Germinal center (tissue), 1 donor: ENCODE measurements around the gene TOM1L2.
"Not testable (repeated sequence)": the region's sequence is repeated elsewhere in the genome, so short reads cannot be mapped to it uniquely, and the experiment has no call there.

Experiments
- DNase-seq: peaks from one replicate; pipeline ENCODE4 v3.0.0; 2012; ENCODE audit warnings: mixed read lengths, low spot score

Gene TOM1L2

GRCh38 chr17:17942846-17943245 is 29.4 kb downstream of the TOM1L2 start:
- DNase-seq, result no peak

DNA sequence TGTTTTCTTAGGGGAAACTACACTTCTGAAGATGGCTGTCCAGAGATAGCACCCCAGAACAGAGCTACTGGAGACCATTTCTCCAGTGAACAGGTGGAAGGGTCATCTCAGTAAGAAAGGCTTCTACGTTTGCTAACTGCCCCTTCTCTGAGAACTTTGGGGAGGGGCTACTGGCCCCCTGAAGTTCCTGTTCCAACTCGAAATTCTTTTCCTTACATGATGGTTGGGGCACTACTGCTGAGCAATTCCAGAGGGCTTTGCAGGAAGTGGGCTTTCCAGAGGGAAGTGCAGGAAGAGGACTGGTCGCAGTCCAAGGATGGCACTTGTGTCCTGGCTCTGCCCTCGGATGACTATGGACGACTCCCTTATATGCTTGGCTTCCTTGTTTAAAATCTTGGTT is 31.2 kb downstream of the TOM1L2 start:
- DNase-seq, result no peak

GRCh38 chr17:17940441-17940911 is 31.7 kb downstream of the TOM1L2 start:
- DNase-seq, result no peak

GRCh38 chr17:17939941-17940340 is 32.3 kb downstream of the TOM1L2 start:
- not testable (repeated sequence) for DNase-seq

GRCh38 chr17:17938388-17939107 is 33.7 kb downstream of the TOM1L2 start:
- no peak for DNase-seq

GRCh38 chr17:17937958-17938357 is 34.2 kb downstream of the TOM1L2 start:
- no peak for DNase-seq

- no peak for DNase-seq
Observed at GRCh38 chr17:17937201-17937853, 34.9 kb downstream of the TOM1L2 start.

DNA sequence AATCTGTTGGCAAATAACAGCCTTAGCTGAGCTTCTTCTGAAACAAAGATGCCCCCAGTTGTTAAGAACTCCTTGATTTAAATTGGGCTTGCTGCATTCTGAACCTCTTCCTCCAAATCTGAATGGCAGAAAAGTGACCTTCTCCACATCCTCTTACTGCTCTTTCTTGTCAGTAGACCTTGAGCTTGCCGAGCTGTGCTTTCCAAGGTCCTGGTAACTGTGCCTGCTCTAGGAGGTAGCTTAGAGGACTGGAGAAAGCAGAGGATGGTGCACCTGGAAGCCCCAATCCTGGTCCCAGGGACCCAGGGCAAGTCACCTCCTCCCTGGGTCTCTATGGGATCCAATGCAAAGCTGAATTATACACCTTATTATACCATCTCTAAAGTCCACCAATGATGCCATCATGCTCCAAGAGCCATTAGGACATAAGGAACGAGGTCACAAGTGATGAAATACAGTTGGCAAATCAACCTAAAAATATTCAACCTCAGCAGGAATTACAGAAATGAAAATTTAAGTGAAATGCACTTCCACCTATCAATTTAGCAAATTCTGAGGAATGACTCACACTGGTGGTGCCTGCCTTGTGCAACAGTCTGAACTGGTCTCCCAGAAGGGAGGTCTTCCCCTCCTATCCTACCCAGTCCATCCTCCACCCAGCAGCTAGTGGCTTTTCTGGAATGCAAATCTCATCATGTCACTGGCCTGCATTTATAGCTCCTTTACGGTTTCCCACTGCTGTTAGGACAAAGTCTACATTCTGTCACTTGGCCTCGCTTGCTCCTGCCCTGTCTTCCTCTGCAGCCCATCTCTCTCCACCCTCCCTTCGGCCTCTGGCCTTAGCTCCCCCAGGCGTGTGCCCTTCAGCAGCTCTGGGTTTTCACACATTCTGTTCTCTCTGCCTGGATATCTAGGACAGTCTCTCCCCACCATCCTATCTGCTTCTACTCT is 36.6 kb downstream of the TOM1L2 start:
- DNase-seq, result no peak

DNA sequence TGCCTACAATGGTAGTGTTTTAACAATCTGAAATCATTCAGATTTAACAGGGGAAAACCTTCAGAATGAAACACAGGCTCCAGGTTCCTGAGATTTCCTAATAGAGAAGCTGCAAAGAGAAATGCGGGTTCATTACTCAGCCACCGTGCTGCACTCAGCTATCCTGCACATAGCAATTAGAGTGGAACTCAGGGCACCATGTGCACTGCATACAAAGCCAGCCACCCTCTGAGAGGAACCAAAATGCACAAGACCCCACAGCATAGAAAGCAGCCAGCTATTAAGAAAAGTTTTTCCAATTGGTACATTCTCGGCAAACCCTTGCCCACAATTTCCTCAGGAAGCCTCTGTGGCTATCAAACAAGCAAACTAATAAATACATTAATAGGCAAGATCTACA is 37.4 kb downstream of the TOM1L2 start:
- no peak for DNase-seq

DNA sequence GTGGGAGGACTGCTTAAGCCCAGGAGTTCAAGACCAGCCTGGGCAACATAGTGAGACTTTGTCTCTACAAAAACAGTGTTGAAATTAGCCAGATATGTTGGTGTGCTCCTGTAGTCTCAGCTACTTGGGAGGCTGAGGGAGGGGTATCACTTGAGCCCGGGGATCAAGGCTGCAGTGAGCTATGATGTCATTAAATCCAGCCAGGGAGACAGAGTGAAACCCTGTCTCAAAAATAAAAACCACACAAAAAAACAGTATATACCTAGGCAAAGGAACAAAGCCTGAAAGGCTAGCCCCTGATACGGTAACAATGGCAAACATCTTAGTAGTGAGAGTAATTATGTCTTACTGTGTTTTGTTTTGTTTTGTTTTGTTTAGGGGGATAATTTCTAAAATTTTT is 38.0 kb downstream of the TOM1L2 start:
- DNase-seq, result no peak

DNA sequence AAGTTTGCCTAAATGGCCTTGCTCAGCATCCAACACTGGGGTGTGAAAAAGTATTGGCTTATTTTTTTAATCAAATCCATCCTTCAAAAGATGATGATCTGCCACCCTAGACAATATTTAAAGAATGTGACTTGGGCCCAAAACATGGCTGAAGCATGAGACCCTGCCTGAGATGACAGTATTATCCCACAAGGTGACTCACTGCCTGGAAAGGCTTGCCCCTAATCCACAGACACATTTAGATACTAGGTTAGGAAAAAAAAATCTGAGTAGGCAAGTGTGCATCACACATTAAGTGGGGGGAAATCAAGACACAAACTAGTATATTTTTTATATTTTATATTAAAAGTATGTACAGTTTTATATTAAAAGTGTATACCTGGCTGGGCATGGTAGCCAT is 38.4 kb downstream of the TOM1L2 start:
- DNase-seq, result no peak

DNA sequence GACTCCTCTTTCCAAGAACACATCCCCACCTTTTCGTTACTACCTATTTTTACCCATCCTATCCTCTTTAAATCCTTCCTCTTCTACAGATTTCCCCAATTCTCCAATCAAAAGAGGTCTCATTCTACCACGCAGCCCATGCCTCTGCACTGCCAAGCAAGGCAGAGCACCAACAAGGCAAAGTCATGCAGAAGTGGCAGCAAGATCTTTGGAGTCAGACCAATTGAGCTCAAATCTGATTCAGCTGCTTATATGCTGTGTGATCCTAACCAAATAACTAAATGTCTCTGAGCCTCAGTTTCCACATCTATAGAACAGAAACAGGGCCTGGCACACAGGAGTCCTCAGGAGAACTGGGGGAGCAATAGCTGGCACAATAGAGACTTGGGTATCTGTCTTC is 41.0 kb downstream of the TOM1L2 start:
- DNase-seq, result no peak

DNA sequence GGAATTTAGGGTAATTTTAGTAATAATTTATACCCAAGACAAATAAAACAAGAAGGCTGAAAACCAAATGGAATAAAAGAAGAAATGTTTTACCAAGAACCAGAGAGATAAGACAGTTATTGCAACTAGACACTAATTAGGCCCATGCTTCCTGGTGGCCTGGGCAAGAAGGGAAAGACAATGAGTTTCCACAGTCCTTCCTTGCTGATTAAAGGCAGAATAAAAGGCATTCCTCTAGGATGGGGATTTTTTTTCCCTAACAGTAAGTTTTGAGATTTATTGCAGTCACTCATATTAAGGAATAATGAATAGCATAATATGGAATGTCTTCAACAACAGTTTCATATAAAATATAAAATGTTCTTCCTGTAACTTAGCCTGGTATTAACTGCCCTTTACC is 41.5 kb downstream of the TOM1L2 start:
- DNase-seq, result no peak

- no peak for DNase-seq
Observed at GRCh38 chr17:17929655-17930380, 42.4 kb downstream of the TOM1L2 start.

DNA sequence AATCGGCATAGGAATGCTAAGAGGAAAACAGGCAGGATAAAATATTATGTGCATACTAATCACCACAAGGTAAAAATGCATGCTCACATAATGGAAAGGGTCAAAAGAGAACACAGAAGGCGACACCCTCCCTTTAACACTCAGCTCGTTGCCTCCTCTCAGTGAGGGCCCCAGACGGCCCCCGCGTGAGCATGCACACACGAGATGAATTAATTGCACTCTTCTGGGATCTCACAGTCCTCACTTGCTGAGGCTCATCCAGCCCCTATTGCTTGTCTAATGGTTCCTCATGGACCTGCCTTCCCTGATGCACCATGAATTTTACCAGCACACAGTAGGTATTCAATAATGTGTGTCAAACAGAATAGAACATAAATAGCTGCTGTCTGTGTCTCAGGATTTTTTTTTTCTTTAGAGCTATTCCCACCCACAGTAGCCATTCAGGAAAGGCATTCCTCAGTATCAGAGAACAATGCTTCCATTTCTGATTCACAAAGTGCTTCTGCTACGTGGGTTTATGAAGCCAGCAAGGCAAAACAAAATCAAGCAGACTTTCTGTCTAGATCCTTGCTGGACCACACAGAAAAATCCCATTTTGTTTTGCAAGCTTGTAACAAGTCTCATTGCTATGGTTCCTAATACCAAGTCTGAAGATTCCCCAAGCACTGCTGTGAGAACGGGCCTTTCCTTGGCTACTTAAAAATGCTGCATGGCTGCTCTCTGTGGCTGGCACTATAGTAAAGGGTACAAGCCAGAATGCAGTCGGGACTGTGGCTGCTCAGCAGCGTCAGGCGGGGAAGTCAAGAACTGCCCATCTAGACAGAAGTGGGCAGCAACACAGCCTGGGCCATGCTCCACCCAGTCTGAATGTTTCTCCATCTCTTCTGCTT is 43.6 kb downstream of the TOM1L2 start:
- DNase-seq, result no peak

DNA sequence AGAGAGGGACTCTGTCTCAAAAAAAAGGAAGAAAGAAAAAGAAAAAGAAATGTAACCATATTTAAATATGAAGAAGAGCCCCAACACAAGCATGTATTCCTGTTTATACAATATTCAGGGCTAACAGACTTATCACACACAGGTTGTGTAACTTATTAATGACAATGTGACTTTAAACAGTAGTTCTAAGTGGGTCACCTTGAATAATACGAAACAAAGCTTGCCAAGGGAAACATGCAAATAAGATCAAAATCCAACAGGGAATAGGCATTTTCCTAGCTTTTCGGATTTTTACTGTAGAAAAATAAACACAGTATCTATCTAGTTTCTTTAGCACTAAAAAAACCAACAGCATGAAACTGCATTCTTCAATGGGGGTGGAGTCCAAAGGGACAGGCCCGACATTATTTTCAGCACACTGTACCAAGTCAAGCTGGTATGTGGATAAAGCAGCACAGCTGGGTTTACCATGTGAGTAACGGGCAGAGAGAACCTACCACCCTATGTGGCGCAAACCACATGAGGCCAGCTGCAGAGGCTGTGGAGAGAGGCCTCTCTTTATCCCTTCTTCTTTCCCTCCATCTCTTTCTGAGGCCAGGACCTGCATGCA is 45.3 kb downstream of the TOM1L2 start:
- no peak for DNase-seq

DNA sequence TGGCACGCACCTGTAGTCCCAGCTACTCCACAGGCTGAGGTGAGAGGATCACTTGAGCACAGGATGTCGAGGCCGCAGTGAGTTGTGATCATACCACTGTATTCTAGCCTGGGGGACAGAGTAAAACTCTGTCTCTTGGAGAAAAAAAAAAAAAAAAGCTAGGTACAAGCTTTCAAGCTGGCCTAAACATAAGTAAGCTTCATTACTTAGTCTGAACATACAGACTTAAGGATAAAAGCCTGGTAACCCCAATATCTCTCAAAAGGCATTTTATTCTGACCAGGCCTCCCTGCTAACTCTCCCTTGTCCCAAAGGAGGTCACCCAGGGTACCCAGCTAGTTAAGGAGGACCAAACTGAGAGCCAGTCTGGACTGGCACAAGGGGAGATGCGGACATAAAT is 46.2 kb downstream of the TOM1L2 start:
- DNase-seq, result no peak

DNA sequence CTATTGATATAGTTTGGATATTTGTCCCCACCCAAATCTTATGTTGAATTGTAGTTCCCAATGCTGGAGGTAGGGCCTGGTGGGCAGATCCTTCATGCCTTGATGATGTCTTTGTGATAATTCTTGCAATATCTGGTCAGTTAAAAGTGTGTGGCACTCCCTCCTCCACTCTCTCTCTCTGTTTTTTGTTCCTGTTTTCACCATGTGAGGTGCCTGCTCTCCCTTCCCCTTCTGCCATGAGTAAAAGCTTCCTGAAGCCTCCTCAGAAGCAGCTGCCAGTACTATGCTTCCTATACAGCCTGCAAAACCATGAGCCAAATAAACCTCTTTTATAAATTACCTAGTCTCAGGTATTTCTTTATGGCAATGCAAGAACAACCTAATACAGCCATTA is 47.3 kb downstream of the TOM1L2 start:
- DNase-seq, result no peak

- DNase-seq, result no peak
Observed at GRCh38 chr17:17924131-17924856, 47.9 kb downstream of the TOM1L2 start.
